Non-pigmented ciliary epithelial cell (primary cell): Measurements from ENCODE around the gene ANGPTL2.
"Not testable (repeated sequence)": the region's sequence is repeated elsewhere in the genome, so short reads cannot be mapped to it uniquely, and the experiment has no call there.

Source experiments
- DNase-seq: peaks from one replicate; pipeline ENCODE4 v3.0.0-alpha.2; 2010; ENCODE audit warnings: low read depth

ANGPTL2 gene

GRCh38 chr9:127154390-127155191 is 32.2 kb upstream of the ANGPTL2 start:
- DNase-seq = no peak

- DNase-seq = no peak
These were observed 31.6 kb upstream of the ANGPTL2 start for GRCh38 chr9:127154003-127154389.

GRCh38 chr9:127153501-127153900 is 31.1 kb upstream of the ANGPTL2 start:
- DNase-seq = no peak

GRCh38 chr9:127149463-127150390 is 27.3 kb upstream of the ANGPTL2 start:
- no peak for DNase-seq

- no peak for DNase-seq
These were observed 26.6 kb upstream of the ANGPTL2 start for GRCh38 chr9:127149010-127149409.

- DNase-seq = no peak
These were observed 25.6 kb upstream of the ANGPTL2 start for GRCh38 chr9:127148014-127148413.

GRCh38 chr9:127147251-127147650 is 24.8 kb upstream of the ANGPTL2 start:
- no peak for DNase-seq

GRCh38 chr9:127146841-127147240 is 24.4 kb upstream of the ANGPTL2 start:
- DNase-seq = not testable (repeated sequence)

- DNase-seq = no peak
These were observed 22.4 kb upstream of the ANGPTL2 start for GRCh38 chr9:127144670-127145445.

- DNase-seq = no peak
These were observed 21.6 kb upstream of the ANGPTL2 start for GRCh38 chr9:127143920-127144465.

- DNase-seq = no peak
These were observed 20.6 kb upstream of the ANGPTL2 start for GRCh38 chr9:127142931-127143464.

- DNase-seq = no peak
These were observed 19.9 kb upstream of the ANGPTL2 start for GRCh38 chr9:127142291-127142690.

- DNase-seq = no peak
These were observed 18.6 kb upstream of the ANGPTL2 start for GRCh38 chr9:127140842-127141675.

GRCh38 chr9:127140181-127140580 is 17.7 kb upstream of the ANGPTL2 start:
- no peak for DNase-seq

GRCh38 chr9:127139775-127140174 is 17.3 kb upstream of the ANGPTL2 start:
- DNase-seq = no peak

GRCh38 chr9:127139071-127139731 is 16.8 kb upstream of the ANGPTL2 start:
- no peak for DNase-seq

- no peak for DNase-seq
These were observed 16.0 kb upstream of the ANGPTL2 start for GRCh38 chr9:127138444-127138843.

GRCh38 chr9:127137640-127138360 is 15.4 kb upstream of the ANGPTL2 start:
- no peak for DNase-seq

- DNase-seq = no peak
These were observed 14.6 kb upstream of the ANGPTL2 start for GRCh38 chr9:127136880-127137639.
